Sigmoid colon (tissue), 7 donors: ENCODE data around the gene UFC1. TPM values are rescaled to one million over a fixed set of nuclear protein-coding genes. Genes with fewer than 3 reads are reported as not detected.

ENCODE experiments used
- DNase-seq: peaks from one replicate; pipeline ENCODE4 v3.0.0-alpha.2; 2019
- H3K27ac ChIP-seq, 4 donors: fragments of 200-600 bp; sonication (generic); one replicate each; pipeline ENCODE4 v1.5.1; 2016 to 2019; ENCODE audit warnings: mild to moderate bottlenecking in 1 of 4
- H3K27me3 ChIP-seq, 3 donors: fragments of 200-600 bp; sonication (generic); one replicate each; pipeline ENCODE4 v1.5.1; 2019; ENCODE audit warnings: mild to moderate bottlenecking in 1 of 3
- H3K36me3 ChIP-seq, 4 donors: fragments of 200-600 bp; sonication (generic); one replicate each; pipeline ENCODE4 v1.5.1; 2016 to 2019
- H3K4me1 ChIP-seq, 4 donors: fragments of 200-600 bp; sonication (generic); one replicate each; pipeline ENCODE4 v1.5.1; 2017 to 2019
- H3K4me3 ChIP-seq, 4 donors: fragments of 200-600 bp; sonication (generic); one replicate each; pipeline ENCODE4 v1.5.1; 2017 to 2019; ENCODE audit warnings: mild to moderate bottlenecking in 2 of 4, moderate library complexity in 1 of 4
- H3K9me3 ChIP-seq, 4 donors: fragments of 200-600 bp in 3 of 4; sonication (generic) in 3 of 4; one replicate each; pipeline versions ENCODE4 v1.5.1 to v1.6.1; 2013 to 2019
- EP300 ChIP-seq, 4 donors: sonication (generic); formaldehyde crosslinking; IDR thresholded peaks; one replicate each; pipeline ENCODE4 v1.6.1; 2017; ENCODE audit warnings: antibody characterized with exemption in 4 of 4
- POLR2A ChIP-seq, 2 donors: fragments of 450-650 bp; IDR thresholded peaks; one replicate each; pipeline ENCODE4 v1.6.1; 2016; ENCODE audit warnings: antibody characterized with exemption in 2 of 2, mild to moderate bottlenecking in 2 of 2, moderate library complexity in 2 of 2
- POLR2AphosphoS5 ChIP-seq, 4 donors: sonication (generic); formaldehyde crosslinking; IDR thresholded peaks; one replicate each; pipeline ENCODE4 v1.6.1; 2017; ENCODE audit warnings: antibody characterized with exemption in 4 of 4
- WGBS, 2 donors: extraction: QIAGEN DNeasy Blood & Tissue Kit; methylation state at CpG; one replicate each; pipeline ENCODE4 v1.1.7; 2013; 5-methylcytosine and 5-hydroxymethylcytosine counted together
- intact Hi-C: fragments of 100-400 bp; cut with DNase I; formaldehyde crosslinking; loops from one replicate; pipeline ENCODE4 v1.15.1; 2023
- polyA plus RNA-seq, 3 donors: library from polyadenylated mRNA; stranded (reverse); fragments of 200-250 nt; gene quantifications; one replicate each; pipeline ENCODE4 v1.2.3, GENCODE V29; 2013
- total RNA-seq, 4 donors: library from RNA; depleted of rRNA; stranded (reverse); fragments of >200 nt; gene quantifications; one replicate each; pipeline ENCODE4 v1.1.0, GENCODE V29; 2016
- TF ChIP-seq, protein P1 (sequence below), 4 experiments: fragments of 450-650 bp in 3 of 4; fragments of 200-600 bp in 1 of 4; IDR thresholded peaks; one replicate each; pipeline ENCODE4 v1.5.1; 2016 to 2019; ENCODE audit warnings: antibody characterized with exemption in 4 of 4, mild to moderate bottlenecking in 3 of 4, moderate library complexity in 2 of 4
- donor health status: healthy with polysubstance abuse.
- donor health status: Bipolar disorder and iron deficiency.
- donor health status: healthy.

The UFC1 gene
- total and polyA plus RNA-seq, 7 donors, result 49.0 to 249 (median 77.8) TPM

DNA sequence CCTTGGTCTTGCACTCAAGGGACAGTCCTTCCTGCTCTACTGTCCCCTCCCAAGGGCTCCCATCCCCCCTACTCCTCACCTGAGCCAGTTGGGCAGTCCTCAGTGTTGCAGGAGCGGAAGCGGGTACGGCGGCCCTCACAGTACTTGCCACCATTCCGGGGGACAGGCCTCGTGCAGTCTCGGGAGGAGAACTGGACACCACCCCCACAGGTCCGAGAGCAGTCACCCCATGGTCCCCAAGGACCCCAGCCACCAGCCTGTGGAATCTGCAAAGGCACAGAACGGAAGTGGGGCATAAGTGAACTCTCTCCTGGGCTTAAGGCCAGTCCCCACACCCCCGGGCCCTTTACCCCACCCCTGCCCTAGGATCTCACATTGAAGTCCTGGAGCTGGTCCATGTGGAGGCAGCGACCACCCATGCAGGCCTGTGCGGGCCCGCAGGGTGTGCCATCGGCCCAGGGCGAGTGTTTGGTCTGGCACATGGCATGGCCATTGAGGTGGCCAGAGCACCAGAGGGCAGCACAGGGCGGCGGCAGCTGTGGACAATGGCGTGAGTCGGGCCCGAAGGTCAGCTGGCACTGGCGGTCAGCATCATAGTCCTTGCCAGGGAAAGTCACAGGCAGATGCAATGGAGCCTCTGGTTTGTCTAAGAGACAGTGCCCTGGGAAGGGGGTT lies 39.9 kb downstream of the UFC1 start:
- intact Hi-C loops, result no loop called here
- DNase-seq, result no peak
- Histone ChIP-seq H3K36me3 (peaks cover 0 to 15% (median 0%) of the 10 kb centered on the region in 4 donors), H3K27me3 (no peaks in the 10 kb centered on the region), H3K4me1 (peaks cover 0 to 47% (median 30%) of the 10 kb centered on the region in 4 donors), H3K4me3 (no peak overlapping the region), H3K27ac (peak overlapping the region in 1 of 4 donors; percentile 1), H3K9me3 (no peaks in the 10 kb centered on the region)
- no peak for TF ChIP-seq EP300 (IDR thresholded peaks at IDR 0.05)
- no peak for TF ChIP-seq POLR2AphosphoS5 (IDR thresholded peaks at IDR 0.05)
- TF ChIP-seq, protein P1, sequence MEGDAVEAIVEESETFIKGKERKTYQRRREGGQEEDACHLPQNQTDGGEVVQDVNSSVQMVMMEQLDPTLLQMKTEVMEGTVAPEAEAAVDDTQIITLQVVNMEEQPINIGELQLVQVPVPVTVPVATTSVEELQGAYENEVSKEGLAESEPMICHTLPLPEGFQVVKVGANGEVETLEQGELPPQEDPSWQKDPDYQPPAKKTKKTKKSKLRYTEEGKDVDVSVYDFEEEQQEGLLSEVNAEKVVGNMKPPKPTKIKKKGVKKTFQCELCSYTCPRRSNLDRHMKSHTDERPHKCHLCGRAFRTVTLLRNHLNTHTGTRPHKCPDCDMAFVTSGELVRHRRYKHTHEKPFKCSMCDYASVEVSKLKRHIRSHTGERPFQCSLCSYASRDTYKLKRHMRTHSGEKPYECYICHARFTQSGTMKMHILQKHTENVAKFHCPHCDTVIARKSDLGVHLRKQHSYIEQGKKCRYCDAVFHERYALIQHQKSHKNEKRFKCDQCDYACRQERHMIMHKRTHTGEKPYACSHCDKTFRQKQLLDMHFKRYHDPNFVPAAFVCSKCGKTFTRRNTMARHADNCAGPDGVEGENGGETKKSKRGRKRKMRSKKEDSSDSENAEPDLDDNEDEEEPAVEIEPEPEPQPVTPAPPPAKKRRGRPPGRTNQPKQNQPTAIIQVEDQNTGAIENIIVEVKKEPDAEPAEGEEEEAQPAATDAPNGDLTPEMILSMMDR (IDR thresholded peaks at IDR 0.05), result no peak
- TF ChIP-seq POLR2A (IDR thresholded peaks at IDR 0.05), result no peak
- 84 to 85% methylated on average over 21 of the region's 21 CpGs for WGBS, 2 donors

DNA sequence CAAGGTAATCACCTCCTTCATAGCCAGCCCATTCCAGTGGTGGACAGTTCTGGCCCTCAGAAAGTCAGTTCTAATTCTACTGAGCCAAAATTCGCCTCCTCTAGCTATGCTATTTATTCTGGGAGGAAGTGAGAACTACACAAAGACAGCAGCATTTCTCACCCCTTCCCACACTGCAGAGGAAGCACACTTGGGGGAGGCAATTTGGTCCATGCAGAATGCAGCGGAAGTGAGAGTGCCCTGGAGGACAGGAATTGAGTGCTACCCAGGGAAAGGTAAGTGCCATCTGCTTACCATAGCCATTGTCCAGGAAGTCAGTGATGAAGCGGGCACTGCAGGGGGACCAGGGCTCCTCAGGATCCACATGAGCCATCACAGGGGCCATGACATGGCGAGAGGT lies 41.4 kb downstream of the UFC1 start:
- intact Hi-C loops, result no loop called here
- H3K4me1 ChIP-seq, result peaks cover 0 to 60% (median 42%) of the 10 kb centered on the region in 4 donors
- no peak for TF ChIP-seq POLR2AphosphoS5 (IDR thresholded peaks at IDR 0.05)
- no peak for TF ChIP-seq POLR2A (IDR thresholded peaks at IDR 0.05)
- TF ChIP-seq, protein P1 (IDR thresholded peaks at IDR 0.05), result no peak
- TF ChIP-seq EP300 (IDR thresholded peaks at IDR 0.05), result no peak
- no peak for DNase-seq
- no peaks in the 10 kb centered on the region for H3K27me3 ChIP-seq
- peak overlapping the region in 1 of 4 donors; percentile 44 for H3K4me3 ChIP-seq
- H3K27ac ChIP-seq, result peak overlapping the region in 1 of 4 donors; percentile 11
- H3K36me3 ChIP-seq, result peaks cover 0 to 15% (median 0%) of the 10 kb centered on the region in 4 donors
- 68 to 83% methylated on average over 4 of the region's 4 CpGs for WGBS, 2 donors
- no peaks in the 10 kb centered on the region for H3K9me3 ChIP-seq

DNA sequence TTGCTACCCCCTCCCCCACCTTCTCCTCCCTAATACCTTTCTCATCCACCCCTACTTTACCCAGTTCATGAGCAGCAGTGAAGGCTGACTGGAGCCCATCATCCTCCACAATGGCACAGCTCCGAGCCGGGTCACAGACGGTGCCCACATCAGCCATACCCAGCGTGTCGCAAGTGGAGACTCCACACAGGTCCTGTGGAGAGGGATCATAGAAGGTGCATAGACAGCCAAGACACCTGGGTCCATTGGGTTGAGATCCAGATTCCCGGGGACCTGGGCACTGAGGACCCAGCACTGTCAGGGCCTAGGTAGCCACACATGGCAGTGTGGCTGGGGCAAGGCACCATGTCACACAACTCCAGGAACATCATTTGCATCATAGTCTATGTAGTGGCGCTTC lies 42.3 kb downstream of the UFC1 start:
- TF ChIP-seq, protein P1 (IDR thresholded peaks at IDR 0.05), result no peak
- TF ChIP-seq POLR2AphosphoS5 (IDR thresholded peaks at IDR 0.05), result no peak
- H3K4me3 ChIP-seq, result peak overlapping the region in 2 of 4 donors; percentile 39 to 44
- no peaks in the 10 kb centered on the region for H3K27me3 ChIP-seq
- H3K27ac ChIP-seq, result peak overlapping the region in 2 of 4 donors; percentile 96 to 97
- peaks cover 0 to 69% (median 52%) of the 10 kb centered on the region in 4 donors for H3K4me1 ChIP-seq
- H3K36me3 ChIP-seq, result peaks cover 0 to 13% (median 0%) of the 10 kb centered on the region in 4 donors
- WGBS, 2 donors, result 94 to 95% methylated on average over 7 of the region's 7 CpGs
- DNase-seq, result no peak
- no peaks in the 10 kb centered on the region for H3K9me3 ChIP-seq
- intact Hi-C loops, result no loop called here

DNA sequence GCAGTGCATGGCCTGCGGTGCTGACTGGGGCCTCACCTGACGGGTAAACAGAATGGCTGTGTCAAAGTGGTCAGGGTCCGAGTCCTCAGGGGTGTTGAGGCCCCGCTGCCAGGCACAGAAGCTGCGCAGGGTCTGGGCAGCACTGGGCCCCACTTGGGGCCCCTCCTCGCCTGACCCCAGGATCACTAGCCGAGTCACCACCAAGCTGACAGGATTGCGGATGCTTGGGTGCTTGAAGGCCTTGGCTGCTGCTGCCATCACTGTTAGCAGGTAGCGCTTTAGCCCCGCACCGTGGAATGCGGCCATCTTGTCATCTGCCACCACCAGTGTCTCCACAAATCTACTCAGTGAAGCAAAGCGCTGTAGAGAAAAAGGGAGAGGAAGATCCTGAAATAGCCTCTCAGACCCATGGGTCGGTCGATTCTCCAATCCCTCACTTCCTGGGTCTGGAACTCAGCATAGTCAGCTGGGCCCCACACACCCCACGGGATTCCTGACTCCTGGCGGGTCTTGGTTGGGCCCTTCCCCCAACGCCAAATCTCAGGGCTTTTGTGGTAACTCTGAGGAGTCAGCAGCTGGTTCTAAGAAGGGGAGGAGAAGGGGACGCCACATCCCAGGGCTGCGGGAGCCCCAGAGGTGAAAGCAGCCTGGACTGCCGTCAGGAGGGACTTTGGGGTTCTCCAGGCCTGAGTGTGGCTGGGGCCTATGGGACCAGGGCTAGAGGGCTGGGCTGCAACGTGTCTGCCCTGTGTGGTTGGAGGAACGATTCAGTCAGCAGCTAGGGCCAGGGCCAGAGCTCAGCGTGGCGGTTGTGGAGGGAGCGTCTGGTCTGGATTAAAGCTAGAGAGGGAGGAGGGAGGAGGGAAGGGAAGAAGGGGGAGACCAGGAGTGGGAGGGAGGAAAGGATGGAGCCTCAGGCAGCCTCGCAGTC lies 43.0 kb downstream of the UFC1 start:
- peak; percentile 87 for DNase-seq
- intact Hi-C loops, result no loop called here
- Histone ChIP-seq H3K4me3 (peak overlapping the region in 3 of 4 donors; percentile 25 to 44 (median 39)), H3K9me3 (no peaks in the 10 kb centered on the region), H3K4me1 (peaks cover 0 to 76% (median 58%) of the 10 kb centered on the region in 4 donors), H3K27me3 (no peaks in the 10 kb centered on the region), H3K27ac (peak overlapping the region; percentile 94 to 97 (median 96)), H3K36me3 (peaks cover 0 to 6% (median 0%) of the 10 kb centered on the region in 4 donors)
- WGBS, 2 donors, result 83% methylated on average over 27 of the region's 27 CpGs
- peak in 3 of 4 donors; percentile 15 to 38 (median 25) for TF ChIP-seq POLR2AphosphoS5 (IDR thresholded peaks at IDR 0.05)
- TF ChIP-seq, protein P1 (IDR thresholded peaks at IDR 0.05), result no peak
